Lung (tissue), 12 donors: Measurements from ENCODE around the gene CACNB4. TPM values are rescaled to one million over a fixed set of nuclear protein-coding genes. Genes with fewer than 3 reads are reported as not detected.

Experiments used
- ATAC-seq: fragments of 200-7000 bp; cut with Tn5 transposase; one replicate; pipeline ENCODE4 v1.9.1; 2020; ENCODE audit warnings: moderate number of reproducible peaks; ENCODE audit not compliant: insufficient read depth, low FRiP score
- DNase-seq, 3 donors: peaks; one replicate each; pipeline ENCODE4 v3.0.0-alpha.2; 2013 to 2017
- H3K27ac ChIP-seq, 2 donors: one replicate each; pipeline ENCODE4 v1.5.1; 2013; ENCODE audit warnings: mild to moderate bottlenecking in 2 of 2, moderate library complexity in 2 of 2, control low read depth in 1 of 2, inconsistent platforms in 1 of 2, low read depth in 1 of 2, low read length in 1 of 2
- H3K27me3 ChIP-seq, 3 donors: one replicate each; pipeline ENCODE4 v1.5.1; 2013; ENCODE audit warnings: low read length in 2 of 3; ENCODE audit not compliant: control insufficient read depth in 3 of 3, insufficient read depth in 3 of 3
- H3K36me3 ChIP-seq, 4 donors: one replicate each; pipeline ENCODE4 v1.5.1; 2013; ENCODE audit warnings: low read length in 4 of 4, mild to moderate bottlenecking in 1 of 4, moderate library complexity in 1 of 4; ENCODE audit not compliant: control insufficient read depth in 4 of 4, insufficient read depth in 4 of 4
- H3K4me1 ChIP-seq, 5 donors: one replicate each; pipeline ENCODE4 v1.5.1; 2013; ENCODE audit warnings: low read length in 5 of 5, mild to moderate bottlenecking in 2 of 5, moderate library complexity in 1 of 5; ENCODE audit not compliant: control insufficient read depth in 5 of 5, insufficient read depth in 5 of 5
- H3K4me3 ChIP-seq: one replicate; pipeline ENCODE4 v1.5.1; 2013; ENCODE audit warnings: mild to moderate bottlenecking, control low read depth, moderate library complexity
- H3K9ac ChIP-seq, 2 donors: one replicate each; pipeline ENCODE4 v1.5.1; 2013; ENCODE audit warnings: low read length in 2 of 2, control low read depth in 1 of 2; ENCODE audit not compliant: insufficient read depth in 1 of 2
- H3K9me3 ChIP-seq, 4 donors: one replicate each; pipeline ENCODE4 v1.5.1; 2013; ENCODE audit warnings: low read length in 3 of 4, mild to moderate bottlenecking in 1 of 4, moderate library complexity in 1 of 4; ENCODE audit not compliant: control insufficient read depth in 4 of 4, insufficient read depth in 3 of 4
- WGBS, 2 donors: extraction: QIAGEN DNeasy Blood & Tissue Kit; methylation state at CpG; one replicate each; pipeline ENCODE4 v1.1.7; 2013; 5-methylcytosine and 5-hydroxymethylcytosine counted together
- polyA plus RNA-seq, 2 donors: library from polyadenylated mRNA; stranded (reverse); fragments of 200-250 nt; gene quantifications; one replicate each; pipeline ENCODE4 v1.2.1, GENCODE V29; 2013
- total RNA-seq, 2 donors: library from RNA; depleted of rRNA in 1 of 2; stranded (reverse); fragments of >200 nt in 1 of 2; gene quantifications; one replicate each; pipeline ENCODE4 v1.2.1, GENCODE V29; 2014 to 2021
- TF ChIP-seq, protein P1 (sequence below): IDR thresholded peaks from 2 replicates; pipeline ENCODE4 v1.5.1; 2012; ENCODE audit warnings: mild to moderate bottlenecking; ENCODE audit errors: control extremely low read depth, extremely low read depth
- donor health status: control.
- donor health status: control.
- donor health status: Bipolar disorder and iron deficiency.
- donor health status: healthy.
- donor health status: DM: yes; HTN: yes; CAD: no.

CACNB4 gene
- total and polyA plus RNA-seq, 4 donors = 0.57 to 10.9 (median 5.5) TPM

DNA sequence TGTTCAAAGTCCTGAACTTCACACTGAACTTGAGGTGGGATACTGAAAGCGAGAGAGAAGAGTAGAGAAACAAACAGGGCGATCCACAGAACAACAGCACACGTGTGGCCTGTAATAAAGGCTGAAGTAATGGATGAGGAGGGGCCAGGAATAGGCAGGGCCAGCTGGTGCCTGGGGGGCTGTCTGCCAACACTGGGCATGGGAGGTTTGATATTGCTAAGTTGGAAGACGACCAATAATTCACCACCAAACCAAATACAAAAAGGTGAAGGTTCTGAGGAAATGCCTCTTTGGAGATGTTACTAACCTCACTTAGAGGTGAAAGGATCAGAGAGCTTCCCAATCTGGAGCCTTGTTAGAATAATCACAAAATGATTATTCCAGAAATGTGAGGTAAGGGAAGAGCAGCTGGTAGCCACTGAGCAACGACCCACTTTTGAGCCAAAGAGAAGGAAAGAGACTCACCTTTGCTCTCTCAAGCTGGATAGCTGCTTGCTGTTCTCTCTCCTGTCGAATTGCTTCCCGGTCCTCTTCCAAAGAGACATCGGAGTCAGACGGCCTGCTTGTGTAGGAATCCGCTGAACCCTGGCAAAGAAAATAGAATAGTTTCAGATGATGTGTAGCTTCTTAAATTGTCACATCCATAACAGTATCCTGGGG lies 215.9 kb downstream of the CACNB4 start:
- Histone ChIP-seq H3K36me3 (no peaks in the 10 kb centered on the region), H3K9me3 (no peaks in the 10 kb centered on the region), H3K27ac (no peak overlapping the region), H3K9ac (no peak overlapping the region), H3K27me3 (no peaks in the 10 kb centered on the region), H3K4me1 (peaks cover 0 to 10% (median 0%) of the 10 kb centered on the region in 5 donors), H3K4me3 (no peak overlapping the region)
- TF ChIP-seq, protein P1, sequence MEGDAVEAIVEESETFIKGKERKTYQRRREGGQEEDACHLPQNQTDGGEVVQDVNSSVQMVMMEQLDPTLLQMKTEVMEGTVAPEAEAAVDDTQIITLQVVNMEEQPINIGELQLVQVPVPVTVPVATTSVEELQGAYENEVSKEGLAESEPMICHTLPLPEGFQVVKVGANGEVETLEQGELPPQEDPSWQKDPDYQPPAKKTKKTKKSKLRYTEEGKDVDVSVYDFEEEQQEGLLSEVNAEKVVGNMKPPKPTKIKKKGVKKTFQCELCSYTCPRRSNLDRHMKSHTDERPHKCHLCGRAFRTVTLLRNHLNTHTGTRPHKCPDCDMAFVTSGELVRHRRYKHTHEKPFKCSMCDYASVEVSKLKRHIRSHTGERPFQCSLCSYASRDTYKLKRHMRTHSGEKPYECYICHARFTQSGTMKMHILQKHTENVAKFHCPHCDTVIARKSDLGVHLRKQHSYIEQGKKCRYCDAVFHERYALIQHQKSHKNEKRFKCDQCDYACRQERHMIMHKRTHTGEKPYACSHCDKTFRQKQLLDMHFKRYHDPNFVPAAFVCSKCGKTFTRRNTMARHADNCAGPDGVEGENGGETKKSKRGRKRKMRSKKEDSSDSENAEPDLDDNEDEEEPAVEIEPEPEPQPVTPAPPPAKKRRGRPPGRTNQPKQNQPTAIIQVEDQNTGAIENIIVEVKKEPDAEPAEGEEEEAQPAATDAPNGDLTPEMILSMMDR = no peak
- DNase-seq (no peak), ATAC-seq (no peak)
- 93 to 96% methylated on average over 10 of the region's 10 CpGs for WGBS, 2 donors

DNA sequence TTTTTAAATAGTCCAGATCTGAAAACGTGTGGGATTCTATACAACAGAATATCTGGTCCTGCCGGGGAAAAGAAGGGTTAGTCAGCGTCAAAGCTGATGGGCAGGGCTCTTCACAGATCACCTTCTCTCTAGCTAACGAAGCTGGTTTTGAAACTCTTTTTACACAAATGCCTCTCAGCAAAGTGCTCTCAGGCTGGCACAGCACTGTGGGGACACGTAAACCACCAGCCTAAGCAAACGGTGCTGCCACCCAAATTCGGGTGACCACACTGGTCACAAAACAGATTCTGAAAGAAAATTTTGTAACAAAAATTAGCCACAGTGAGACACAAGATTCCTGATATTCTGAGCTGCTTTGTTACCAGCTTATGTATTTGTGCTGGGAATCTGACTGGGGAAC lies 217.5 kb downstream of the CACNB4 start:
- Histone ChIP-seq H3K27me3 (no peaks in the 10 kb centered on the region), H3K4me1 (peaks cover 0 to 2% (median 0%) of the 10 kb centered on the region in 5 donors), H3K4me3 (no peak overlapping the region), H3K9ac (no peak overlapping the region), H3K27ac (no peak overlapping the region), H3K36me3 (no peaks in the 10 kb centered on the region), H3K9me3 (no peaks in the 10 kb centered on the region)
- WGBS, 2 donors = 73 to 81% methylated on average over 7 of the region's 7 CpGs
- DNase-seq (no peak), ATAC-seq (no peak)
- TF ChIP-seq, protein P1 = no peak

DNA sequence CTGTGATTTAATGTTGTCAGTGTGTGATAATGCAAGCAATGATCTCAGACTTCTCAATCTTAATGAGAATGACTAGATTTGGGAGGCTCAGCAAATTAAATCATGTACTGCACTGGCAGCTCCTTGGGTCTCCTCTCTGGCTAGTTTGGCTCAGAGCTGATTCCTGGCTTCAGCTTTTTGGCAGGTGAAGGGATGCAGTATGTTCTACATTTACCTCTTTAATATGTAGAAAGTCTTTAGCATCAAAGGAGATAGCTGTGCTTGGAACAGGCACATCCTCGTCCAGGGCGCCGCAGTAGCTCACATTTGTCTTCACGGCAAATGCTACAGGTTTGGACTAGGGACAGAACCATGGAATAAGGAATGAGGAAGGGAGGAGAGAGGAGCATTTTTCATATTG lies 218.3 kb downstream of the CACNB4 start:
- WGBS, 2 donors = 97% methylated on average over 4 of the region's 4 CpGs
- no peak for ATAC-seq
- no peak for DNase-seq

More for the DNA sequence above, 218.3 kb downstream of the CACNB4 start:
- Histone ChIP-seq H3K4me1 (peaks cover 0 to 2% (median 0%) of the 10 kb centered on the region in 5 donors), H3K4me3 (no peak overlapping the region), H3K27ac (no peak overlapping the region), H3K9me3 (no peaks in the 10 kb centered on the region), H3K27me3 (no peaks in the 10 kb centered on the region), H3K9ac (no peak overlapping the region), H3K36me3 (no peaks in the 10 kb centered on the region)
- TF ChIP-seq, protein P1 = no peak
